Activated T-helper 2 cell treated with anti-CD3 and anti-CD28 coated beads, Interferon-gamma antibody, Interleukin-2, Interleukin-4, amounts not matched to agents 10 μg/mL and 5 μg/mL and 100 μg/mL, durations not matched to agents 14 hours and 24 hours and 36 hours (primary cell): ENCODE results near the gene SLC25A29. TPM values are rescaled to one million over a fixed set of nuclear protein-coding genes. Genes with fewer than 3 reads are reported as not detected.
A peak's percentile ranks its signal among the peaks of the same experiment; 100 is the strongest.
"Not testable (repeated sequence)": the region's sequence is repeated elsewhere in the genome, so short reads cannot be mapped to it uniquely, and the experiment has no call there.

Source experiments
- DNase-seq: peaks from one replicate; pipeline ENCODE4 v3.0.0; 2021; ENCODE audit warnings: low spot score
- H3K27ac Mint-ChIP-seq: one replicate; pipeline ENCODE4 v1.8.0; 2021; ENCODE audit warnings: mixed read lengths
- H3K27me3 Mint-ChIP-seq: one replicate; pipeline ENCODE4 v1.8.0; 2021; ENCODE audit warnings: low read depth, mixed read lengths
- H3K36me3 Mint-ChIP-seq: one replicate; pipeline ENCODE4 v1.8.0; 2021; ENCODE audit warnings: low read depth, mixed read lengths
- H3K4me1 Mint-ChIP-seq: one replicate; pipeline ENCODE4 v1.8.0; 2021; ENCODE audit warnings: low read depth, mixed read lengths
- H3K4me3 Mint-ChIP-seq: one replicate; pipeline ENCODE4 v1.8.0; 2021; ENCODE audit warnings: low read depth, mild to moderate bottlenecking, moderate library complexity, mixed read lengths
- H3K9me3 Mint-ChIP-seq: one replicate; pipeline ENCODE4 v1.8.0; 2021; ENCODE audit warnings: mixed read lengths
- intact Hi-C: fragments of 100-400 bp; cut with micrococcal nuclease; formaldehyde crosslinking; loops from one replicate; pipeline ENCODE4 v1.15.1; 2023
- total RNA-seq: library from RNA; stranded (reverse); gene quantifications from 2 replicates; pipeline ENCODE4 v1.2.3, GENCODE V29; 2022

SLC25A29 gene
- 37.0 and 38.8 TPM in 2 replicates for total RNA-seq

- intact Hi-C loops: loop anchor here (1.0 kb wide), 1 partner anchor 21 kb away; no protein-coding TSS in a partner anchor
- DNase-seq: peak; percentile 69
- peaks cover 17% of the 10 kb centered on the region for H3K27me3 Mint-ChIP-seq
- no peaks in the 10 kb centered on the region for H3K36me3 Mint-ChIP-seq
- no peak within 1 kb of the TSS for H3K27ac Mint-ChIP-seq
- no peaks in the 10 kb centered on the region for H3K9me3 Mint-ChIP-seq
- peak within 1 kb of the TSS; percentile 82 for H3K4me3 Mint-ChIP-seq
- H3K4me1 Mint-ChIP-seq: peaks cover 20% of the 10 kb centered on the region
Measured at GRCh38 chr14:100306101-100306997, at the start of gene SLC25A29. Gene SLC25A29 (minus strand): TSS chr14:100306444. CDS start chr14:100306232, 212 bp downstream.

GRCh38 chr14:100350986-100351385, 44.7 kb upstream of the SLC25A29 start:
- peaks cover under 1% of the 10 kb centered on the region for H3K4me1 Mint-ChIP-seq
- H3K27me3 Mint-ChIP-seq: no peaks in the 10 kb centered on the region
- DNase-seq: no peak
- peaks cover 78% of the 10 kb centered on the region for H3K36me3 Mint-ChIP-seq
- intact Hi-C loops: no loop called here
- no peaks in the 10 kb centered on the region for H3K9me3 Mint-ChIP-seq
- H3K27ac Mint-ChIP-seq: no peak overlapping the region
- no peak overlapping the region for H3K4me3 Mint-ChIP-seq

- DNase-seq: no peak
- Mint-ChIP-seq H3K36me3 (peaks cover 77% of the 10 kb centered on the region), H3K27ac (no peak overlapping the region), H3K27me3 (no peaks in the 10 kb centered on the region), H3K9me3 (no peaks in the 10 kb centered on the region), H3K4me3 (no peak overlapping the region), H3K4me1 (no peaks in the 10 kb centered on the region)
- intact Hi-C loops: no loop called here
Measured at GRCh38 chr14:100350276-100350926, 44.2 kb upstream of the SLC25A29 start.

GRCh38 chr14:100348784-100349685, 42.8 kb upstream of the SLC25A29 start:
- peaks cover 67% of the 10 kb centered on the region for H3K36me3 Mint-ChIP-seq
- no peak overlapping the region for H3K27ac Mint-ChIP-seq
- H3K9me3 Mint-ChIP-seq: no peaks in the 10 kb centered on the region
- H3K4me1 Mint-ChIP-seq: no peaks in the 10 kb centered on the region
- DNase-seq: no peak
- intact Hi-C loops: no loop called here
- H3K27me3 Mint-ChIP-seq: no peaks in the 10 kb centered on the region
- H3K4me3 Mint-ChIP-seq: no peak overlapping the region

GRCh38 chr14:100348253-100348729, 42.0 kb upstream of the SLC25A29 start:
- H3K27ac Mint-ChIP-seq: no peak overlapping the region
- peaks cover 67% of the 10 kb centered on the region for H3K36me3 Mint-ChIP-seq
- no peak overlapping the region for H3K4me3 Mint-ChIP-seq
- intact Hi-C loops: no loop called here
- no peaks in the 10 kb centered on the region for H3K27me3 Mint-ChIP-seq
- H3K4me1 Mint-ChIP-seq: no peaks in the 10 kb centered on the region
- no peaks in the 10 kb centered on the region for H3K9me3 Mint-ChIP-seq
- no peak for DNase-seq

- H3K4me1 Mint-ChIP-seq: peaks cover 7% of the 10 kb centered on the region
- DNase-seq: no peak
- no peaks in the 10 kb centered on the region for H3K27me3 Mint-ChIP-seq
- H3K4me3 Mint-ChIP-seq: no peak overlapping the region
- H3K36me3 Mint-ChIP-seq: peaks cover 71% of the 10 kb centered on the region
- intact Hi-C loops: no loop called here
- H3K9me3 Mint-ChIP-seq: no peaks in the 10 kb centered on the region
- H3K27ac Mint-ChIP-seq: no peak overlapping the region
Measured at GRCh38 chr14:100346306-100347091, 40.3 kb upstream of the SLC25A29 start.

- Mint-ChIP-seq H3K27ac (no peak overlapping the region), H3K36me3 (peaks cover 70% of the 10 kb centered on the region), H3K27me3 (no peaks in the 10 kb centered on the region), H3K4me3 (no peak overlapping the region), H3K4me1 (peaks cover 14% of the 10 kb centered on the region), H3K9me3 (no peaks in the 10 kb centered on the region)
- intact Hi-C loops: no loop called here
- DNase-seq: no peak
Measured at GRCh38 chr14:100345711-100346110, 39.5 kb upstream of the SLC25A29 start.

GRCh38 chr14:100344657-100345056, 38.4 kb upstream of the SLC25A29 start:
- H3K4me3 Mint-ChIP-seq, intact Hi-C loops, H3K9me3 Mint-ChIP-seq, H3K27ac Mint-ChIP-seq, DNase-seq, H3K27me3 Mint-ChIP-seq: not testable (repeated sequence)
- Mint-ChIP-seq H3K4me1 (peaks cover 24% of the 10 kb centered on the region), H3K36me3 (peaks cover 72% of the 10 kb centered on the region)

- Mint-ChIP-seq H3K36me3 (peaks cover 66% of the 10 kb centered on the region), H3K4me1 (peaks cover 24% of the 10 kb centered on the region)
- H3K9me3 Mint-ChIP-seq, H3K27me3 Mint-ChIP-seq, DNase-seq, H3K4me3 Mint-ChIP-seq, intact Hi-C loops, H3K27ac Mint-ChIP-seq: not testable (repeated sequence)
Measured at GRCh38 chr14:100342826-100343225, 36.6 kb upstream of the SLC25A29 start.

GRCh38 chr14:100342195-100342594, 36.0 kb upstream of the SLC25A29 start:
- Mint-ChIP-seq H3K27ac (no peak overlapping the region), H3K4me3 (no peak overlapping the region), H3K9me3 (no peaks in the 10 kb centered on the region), H3K4me1 (peaks cover 25% of the 10 kb centered on the region), H3K27me3 (no peaks in the 10 kb centered on the region), H3K36me3 (peaks cover 72% of the 10 kb centered on the region)
- intact Hi-C loops: no loop called here
- no peak for DNase-seq

- intact Hi-C loops: no loop called here
- Mint-ChIP-seq H3K4me1 (peaks cover 31% of the 10 kb centered on the region), H3K4me3 (no peak overlapping the region), H3K9me3 (no peaks in the 10 kb centered on the region), H3K27ac (peak overlapping the region; percentile 83), H3K36me3 (peaks cover 74% of the 10 kb centered on the region), H3K27me3 (no peaks in the 10 kb centered on the region)
- no peak for DNase-seq
Measured at GRCh38 chr14:100341301-100342031, 35.2 kb upstream of the SLC25A29 start.
